HG02763 (cell line): ENCODE data around the gene SMC5.
"Not testable (repeated sequence)": the region's sequence is repeated elsewhere in the genome, so short reads cannot be mapped to it uniquely, and the experiment has no call there.

Source experiments
- ATAC-seq: cut with Tn5 transposase; IDR thresholded peaks from one replicate; pipeline ENCODE4 v1.9.1; 2021; ENCODE audit warnings: mild to moderate bottlenecking, moderate library complexity; ENCODE audit not compliant: unreplicated experiment

SMC5 gene

DNA sequence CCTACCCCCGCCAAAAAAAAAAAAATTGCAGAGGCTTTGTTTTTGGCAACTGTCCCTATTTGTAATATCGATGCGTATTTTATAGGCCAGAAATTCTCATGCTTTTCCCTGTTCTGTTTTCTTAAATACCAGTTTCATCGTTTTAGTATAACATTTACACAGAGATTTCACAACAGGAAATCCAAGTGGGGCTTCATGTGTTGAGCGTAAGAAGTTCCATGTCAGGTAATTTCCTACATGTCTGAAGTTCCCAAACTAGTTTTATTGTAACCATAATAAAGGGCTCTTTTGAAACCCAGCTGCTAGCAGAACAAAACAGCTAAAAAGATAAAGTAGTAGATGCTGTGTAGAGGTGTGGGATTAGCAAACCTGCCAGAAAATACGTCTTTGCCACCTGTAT is 4.2 kb downstream of the SMC5 start:
- no peak for ATAC-seq

GRCh38 chr9:70263421-70263820 is 4.6 kb downstream of the SMC5 start:
- ATAC-seq, result no peak

DNA sequence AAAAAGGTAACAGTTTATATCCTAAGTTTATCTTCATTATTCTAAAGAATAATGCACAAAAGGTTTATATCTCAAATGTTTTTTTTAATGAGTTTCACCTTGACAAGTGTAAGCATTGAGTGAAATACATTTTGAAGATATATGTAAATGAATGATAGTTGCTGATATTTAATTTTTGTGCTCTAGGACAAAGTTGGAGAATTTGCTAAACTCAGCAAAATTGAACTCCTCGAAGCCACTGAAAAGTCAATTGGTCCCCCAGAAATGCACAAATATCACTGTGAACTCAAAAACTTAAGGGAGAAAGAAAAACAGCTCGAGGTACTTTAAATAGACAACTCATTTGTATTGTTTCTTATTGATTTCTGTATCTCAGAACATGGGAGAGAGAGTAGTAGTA is 19.5 kb downstream of the SMC5 start:
- no peak for ATAC-seq

DNA sequence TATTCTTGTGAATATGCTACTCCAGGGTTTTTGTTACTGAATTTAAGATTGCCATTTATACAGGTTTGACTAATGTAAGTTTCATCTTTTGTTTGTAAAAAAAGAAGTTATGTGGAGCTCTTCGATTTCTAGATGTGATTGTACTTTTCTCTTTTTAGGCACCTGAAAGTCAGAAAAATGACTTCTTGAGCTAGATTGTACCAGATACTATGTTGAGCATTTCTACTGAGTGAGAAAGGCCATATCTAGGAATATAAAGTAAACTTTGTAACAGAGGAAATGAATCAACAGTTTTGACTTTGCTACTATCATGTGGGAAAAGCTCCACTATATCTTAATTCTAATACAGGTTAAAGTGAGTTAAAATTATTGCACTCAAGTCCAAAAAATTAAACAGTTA is 25.1 kb downstream of the SMC5 start:
- no peak for ATAC-seq

DNA sequence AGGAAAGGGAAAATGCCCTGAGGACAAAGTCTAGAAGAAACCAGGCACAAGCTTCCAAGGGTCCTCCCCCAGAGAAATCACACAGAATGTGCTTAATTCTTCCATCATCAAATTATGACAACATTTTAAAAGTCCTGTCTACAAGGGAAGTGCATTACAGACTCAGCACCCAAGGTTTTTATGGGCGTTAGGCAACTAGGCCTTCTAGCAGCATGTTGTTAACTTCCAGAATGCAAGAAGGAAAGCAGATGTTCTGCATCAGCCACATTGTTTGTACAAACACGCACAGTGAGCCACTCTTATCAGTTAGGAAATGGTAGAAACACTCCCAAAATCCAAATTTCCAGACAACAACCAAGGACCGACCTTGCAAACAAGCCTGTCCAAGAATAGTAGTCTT is 26.5 kb downstream of the SMC5 start:
- no peak for ATAC-seq

GRCh38 chr9:70285981-70286598 is 27.3 kb downstream of the SMC5 start:
- ATAC-seq, result no peak

GRCh38 chr9:70290626-70291025 is 31.8 kb downstream of the SMC5 start:
- no peak for ATAC-seq

- no peak for ATAC-seq
Measured at GRCh38 chr9:70291446-70291845, 32.7 kb downstream of the SMC5 start.

- no peak for ATAC-seq
Measured at GRCh38 chr9:70292253-70292652, 33.5 kb downstream of the SMC5 start.

GRCh38 chr9:70293214-70293613 is 34.4 kb downstream of the SMC5 start:
- ATAC-seq, result no peak

DNA sequence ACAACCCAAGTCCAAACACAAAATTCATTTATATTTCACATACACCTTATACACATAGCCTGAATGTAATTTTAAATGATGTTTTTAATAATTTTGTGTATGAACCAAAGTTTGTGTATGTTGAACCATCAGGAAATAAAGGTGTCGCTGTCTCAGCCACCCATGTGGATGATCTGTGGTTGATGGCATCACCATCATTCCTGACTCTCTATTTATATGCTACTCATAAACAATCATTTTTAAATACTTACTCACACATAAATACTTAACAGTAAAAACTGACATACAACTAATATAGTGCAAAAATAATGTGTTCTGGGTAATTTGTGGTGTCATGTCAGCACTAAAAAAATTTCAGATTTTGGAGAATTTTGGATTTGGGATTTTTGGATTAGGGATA is 38.4 kb downstream of the SMC5 start:
- ATAC-seq, result no peak

DNA sequence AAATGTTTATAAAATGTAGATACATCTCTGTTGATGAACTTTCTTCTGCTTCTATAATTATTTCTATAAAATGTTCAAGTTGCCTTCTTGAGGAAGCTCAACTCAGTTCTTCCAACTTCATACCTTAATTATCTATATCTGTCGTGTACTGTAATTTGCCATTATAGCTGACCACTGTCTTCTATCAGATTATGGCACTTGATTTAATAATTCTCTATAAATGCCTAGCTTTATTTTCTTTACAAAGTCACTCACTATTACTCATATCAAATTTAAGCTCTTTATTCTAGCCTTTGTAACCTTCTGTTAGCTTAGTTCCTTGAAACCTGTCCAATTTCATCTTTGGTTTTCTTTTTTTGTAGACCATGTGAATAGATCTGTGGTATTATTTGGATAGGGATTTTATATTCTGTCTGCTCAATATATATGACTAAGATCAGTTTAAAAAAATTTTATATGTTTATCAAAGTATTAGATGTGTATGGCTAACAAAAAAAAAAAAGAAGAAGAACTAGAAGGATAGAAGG is 39.5 kb downstream of the SMC5 start:
- ATAC-seq, result no peak

GRCh38 chr9:70303268-70303667 is 44.5 kb downstream of the SMC5 start:
- no peak for ATAC-seq

DNA sequence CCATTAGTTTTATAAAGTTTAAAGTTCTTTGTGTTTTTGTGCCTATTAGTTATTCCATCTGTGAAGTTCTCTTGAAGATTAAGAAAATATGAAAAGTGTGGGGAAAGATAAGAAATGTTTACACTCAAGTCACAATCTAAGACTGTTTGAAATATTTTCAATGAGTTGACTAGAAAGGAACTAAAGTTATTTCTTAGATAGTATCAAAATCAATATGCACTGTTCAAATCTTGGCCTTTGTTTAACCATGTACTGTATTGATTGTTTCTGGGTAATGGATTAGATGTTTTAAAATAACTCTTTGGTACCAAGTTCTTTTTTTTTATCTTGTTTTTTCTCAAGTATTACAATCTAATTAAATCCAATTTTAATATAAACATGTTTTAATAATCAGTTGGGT is 46.0 kb downstream of the SMC5 start:
- no peak for ATAC-seq

DNA sequence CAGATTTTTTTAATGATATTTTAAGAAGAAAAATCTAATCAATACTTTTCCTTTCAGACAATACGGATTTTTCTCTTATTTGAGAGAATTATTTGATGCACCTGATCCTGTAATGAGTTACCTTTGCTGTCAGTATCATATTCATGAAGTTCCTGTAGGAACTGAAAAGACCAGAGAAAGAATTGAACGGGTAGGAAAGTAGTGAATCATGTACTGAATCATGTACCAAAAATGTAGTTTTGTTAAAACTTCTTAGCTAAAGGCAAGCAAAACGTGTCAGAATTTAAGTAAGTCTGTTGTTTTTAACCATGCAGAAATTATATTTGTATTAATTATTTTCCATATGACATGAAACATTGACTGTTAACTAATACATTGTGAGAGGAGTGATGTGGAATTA is 56.6 kb downstream of the SMC5 start:
- no peak for ATAC-seq

- no peak for ATAC-seq
Measured at GRCh38 chr9:70318002-70318401, 59.2 kb downstream of the SMC5 start.

- ATAC-seq, result no peak
Measured at GRCh38 chr9:70322096-70322495, 63.3 kb downstream of the SMC5 start.

GRCh38 chr9:70324963-70325362 is 66.2 kb downstream of the SMC5 start:
- ATAC-seq, result no peak

DNA sequence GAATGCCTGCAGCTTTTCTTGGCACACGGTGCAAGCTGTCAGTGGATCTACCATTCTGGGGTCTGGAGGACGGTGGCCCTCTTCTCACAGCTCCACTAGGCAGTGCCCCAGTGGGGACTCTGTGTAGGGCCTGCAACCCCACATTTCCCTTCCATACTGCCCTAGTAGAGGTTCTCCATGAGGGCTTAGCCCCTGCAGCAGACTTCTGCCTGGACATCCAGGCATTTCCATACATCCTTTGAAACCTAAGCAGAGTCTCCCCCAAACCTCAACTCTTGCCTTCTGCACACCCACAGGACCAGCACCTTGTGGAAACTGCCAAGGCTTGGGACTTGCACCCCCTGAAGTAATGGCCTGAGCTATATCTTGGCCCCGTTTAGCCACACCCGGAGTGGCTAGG is 69.8 kb downstream of the SMC5 start:
- not testable (repeated sequence) for ATAC-seq

GRCh38 chr9:70340572-70340971 is 81.8 kb downstream of the SMC5 start:
- no peak for ATAC-seq

- ATAC-seq, result no peak
Measured at GRCh38 chr9:70347046-70347445, 88.3 kb downstream of the SMC5 start.

GRCh38 chr9:70352356-70352755 is 93.6 kb downstream of the SMC5 start:
- ATAC-seq, result no peak

GRCh38 chr9:70352802-70353201 is 94.0 kb downstream of the SMC5 start:
- ATAC-seq, result no peak
